SKM-1 treated with dmso at 0.1 percent for 144 hours (cell line): ENCODE results near the gene TAF6.

Source experiments
- DNase-seq: peaks from one replicate; lab custom pipeline; 2025; ENCODE audit not compliant: unreplicated experiment; lab: John Stamatoyannopoulos, UW

The TAF6 gene

GRCh38 chr7:100075418-100075817 is 43.7 kb downstream of the TAF6 start:
- no peak for DNase-seq

DNA sequence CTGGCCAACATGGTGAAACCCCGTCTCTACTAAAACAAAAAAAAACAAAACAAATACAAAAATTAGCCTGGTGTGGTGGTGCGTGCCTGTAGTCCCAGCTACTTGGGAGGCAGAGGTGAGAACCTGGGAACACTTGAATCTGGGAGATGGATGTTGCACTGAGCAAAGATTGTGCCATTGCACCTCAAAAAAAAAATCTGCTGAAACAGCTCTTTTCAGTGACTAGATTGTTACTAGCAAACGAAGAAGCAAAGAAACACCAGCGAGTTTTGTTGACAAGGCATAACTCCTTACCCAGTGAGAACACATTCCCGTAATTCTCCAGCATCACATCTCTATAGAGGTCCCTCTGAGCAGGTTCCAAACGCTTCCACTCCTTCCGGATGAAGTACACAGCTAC is 44.3 kb downstream of the TAF6 start:
- no peak for DNase-seq

DNA sequence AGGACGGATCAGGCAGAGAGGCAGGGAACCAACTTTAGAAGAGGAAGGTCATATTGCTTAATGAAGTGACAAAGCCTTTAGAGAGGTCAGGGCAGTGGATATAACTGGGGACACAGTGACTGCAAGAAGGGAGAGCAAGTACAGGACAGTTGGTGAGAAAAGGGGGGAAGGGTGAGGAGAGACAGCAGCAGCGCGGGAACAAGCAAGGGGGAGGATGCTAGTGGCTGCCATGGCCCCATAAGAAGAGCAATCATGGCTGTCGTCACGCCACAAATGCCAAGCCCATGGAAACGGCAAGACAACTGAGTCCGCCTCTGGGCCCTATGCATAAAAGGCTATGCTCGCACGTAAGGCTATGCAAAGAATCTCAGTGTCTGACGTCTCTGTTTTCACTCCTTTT is 46.7 kb downstream of the TAF6 start:
- DNase-seq, result no peak

DNA sequence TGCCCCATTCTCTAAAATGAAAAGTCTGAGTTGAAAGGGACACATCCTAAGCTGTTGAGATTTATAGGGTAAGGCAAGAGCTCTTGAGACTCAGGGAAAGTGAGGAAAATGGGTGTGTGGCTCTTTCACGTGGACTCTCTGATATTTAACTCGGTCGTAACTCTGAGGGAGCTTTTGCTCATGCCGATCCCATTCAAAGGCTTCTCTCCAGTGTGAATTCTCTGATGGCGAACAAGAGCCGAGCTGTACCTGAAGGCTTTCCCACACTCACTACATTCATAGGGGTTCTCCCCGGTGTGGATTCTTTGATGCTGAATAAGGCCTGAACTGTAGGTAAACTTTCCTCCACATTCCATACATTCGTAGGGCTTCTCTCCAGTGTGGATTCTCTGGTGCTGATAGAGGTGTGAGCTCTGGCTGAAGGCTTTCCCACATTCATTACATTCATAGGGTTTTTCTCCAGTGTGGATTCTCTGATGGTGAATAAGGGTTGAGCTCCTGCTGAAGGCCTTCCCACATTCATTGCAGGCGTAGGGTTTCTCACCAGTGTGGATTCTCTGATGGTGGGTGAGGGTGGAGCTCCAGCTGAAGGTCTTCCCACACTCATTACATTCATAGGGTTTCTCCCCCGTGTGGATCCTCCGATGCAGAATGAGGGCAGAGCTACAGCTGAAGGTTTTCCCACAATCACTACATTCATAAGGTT is 48.0 kb downstream of the TAF6 start:
- no peak for DNase-seq

- DNase-seq, result no peak
Observed at GRCh38 chr7:100069991-100070390, 49.2 kb downstream of the TAF6 start.

DNA sequence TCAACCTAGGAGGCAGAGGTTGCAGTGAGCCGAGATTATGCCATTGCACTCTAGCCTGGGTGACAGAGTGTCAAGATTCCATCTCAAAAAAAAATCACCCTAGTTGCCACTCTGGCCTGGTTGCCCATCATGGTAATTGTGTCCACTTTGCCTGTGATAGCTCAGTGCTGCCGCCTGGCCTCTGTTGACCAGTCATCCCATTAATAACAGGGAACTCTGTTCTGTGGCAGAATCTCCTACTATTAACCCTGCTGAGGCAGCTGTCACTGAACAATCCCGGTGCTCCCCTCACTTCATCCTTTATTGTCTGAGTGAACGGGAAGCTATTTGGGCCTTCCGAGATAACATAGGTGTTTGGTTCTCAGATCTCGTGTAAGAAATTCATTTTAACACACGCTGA is 52.2 kb downstream of the TAF6 start:
- DNase-seq, result no peak

- DNase-seq, result no peak
Observed at GRCh38 chr7:100065452-100066186, 53.5 kb downstream of the TAF6 start.

GRCh38 chr7:100064162-100064561 is 55.0 kb downstream of the TAF6 start:
- DNase-seq, result no peak

DNA sequence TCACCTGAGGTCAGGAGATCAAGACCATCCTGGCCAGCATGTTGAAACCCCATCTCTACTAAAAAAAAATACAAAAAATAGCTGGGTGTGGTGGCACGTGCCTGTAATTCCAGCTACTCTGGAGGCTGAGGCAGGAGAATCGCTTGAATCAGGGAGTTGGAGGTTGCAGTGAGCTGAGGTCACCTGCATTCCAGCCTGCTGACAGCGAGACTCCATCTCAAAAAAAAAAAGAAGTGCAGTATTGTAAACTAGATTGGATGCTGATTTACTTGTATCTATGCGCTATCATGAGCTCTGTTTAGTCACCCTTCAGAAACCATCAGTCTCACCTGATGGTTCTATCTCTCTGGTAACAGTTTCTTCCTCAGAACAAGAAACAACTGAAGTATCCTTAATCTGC is 55.8 kb downstream of the TAF6 start:
- no peak for DNase-seq

DNA sequence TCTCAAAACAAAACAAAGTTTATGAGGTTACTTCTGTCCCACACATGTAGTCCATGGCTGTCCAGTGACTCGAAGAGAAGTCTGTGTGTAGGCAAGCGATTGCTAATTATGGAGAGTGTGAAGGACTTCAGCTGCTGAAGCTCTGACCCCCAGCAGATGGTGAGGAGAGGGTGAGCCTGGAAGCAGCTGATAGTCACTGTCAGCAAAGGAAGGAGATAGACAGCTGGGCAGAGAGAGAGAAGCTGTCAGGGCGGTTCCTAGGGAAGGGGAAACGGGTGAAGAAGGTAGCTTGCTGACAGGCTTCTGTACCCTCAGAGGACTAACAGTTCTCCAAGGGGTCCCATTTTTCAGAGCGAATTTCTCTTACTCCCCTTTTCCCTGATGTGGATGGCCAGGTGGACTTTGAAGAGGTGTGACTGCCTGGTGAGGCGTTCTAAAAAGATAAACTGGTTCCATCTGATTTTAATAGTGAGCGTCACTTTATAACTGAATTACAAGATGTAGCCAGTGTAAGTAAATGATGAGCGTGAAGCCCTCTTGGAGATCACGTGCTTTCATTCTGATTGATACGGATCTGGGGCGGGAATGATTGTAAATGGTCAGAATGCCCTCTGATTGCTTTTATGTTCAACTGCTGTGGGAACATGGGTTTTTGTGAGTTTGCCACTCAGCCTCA is 57.5 kb downstream of the TAF6 start:
- no peak for DNase-seq

- no peak for DNase-seq
Observed at GRCh38 chr7:100059251-100059739, 59.9 kb downstream of the TAF6 start.
